Keratinocyte (primary cell): Measurements from ENCODE around the gene GPSM1. TPM values are rescaled to one million over a fixed set of nuclear protein-coding genes. Genes with fewer than 3 reads are reported as not detected.

ENCODE experiments used
- DNase-seq: peaks from one replicate; pipeline ENCODE4 v3.0.0-alpha.2; 2011; ENCODE audit warnings: low read depth, missing footprints, low spot score
- FAIRE-seq: peaks from 2 replicates; lab custom pipeline; 2011; peaks lifted over from hg19 to GRCh38; lab: Jason Lieb, UNC
- H2AFZ ChIP-seq: 2 replicates; pipeline ENCODE4 v1.6.0; 2012; ENCODE audit warnings: low read length, control low read depth, inconsistent platforms; ENCODE audit not compliant: control insufficient read depth
- H3K27ac ChIP-seq: 2 replicates; pipeline ENCODE4 v1.5.1; 2011; ENCODE audit warnings: low read length; ENCODE audit not compliant: control insufficient read depth, insufficient read depth
- H3K27me3 ChIP-seq: 3 replicates; pipeline ENCODE4 v1.6.0; 2011; ENCODE audit warnings: low read length; ENCODE audit not compliant: control insufficient read depth, insufficient read depth; ENCODE audit errors: extremely low read depth
- H3K36me3 ChIP-seq, 2 experiments: 2 replicates in 1 of 2; 3 replicates in 1 of 2; pipeline ENCODE4 v1.5.1; 2011; ENCODE audit warnings: low read length in 2 of 2, mild to moderate bottlenecking in 1 of 2; ENCODE audit not compliant: control insufficient read depth in 2 of 2, insufficient read depth in 2 of 2; ENCODE audit errors: extremely low read depth in 1 of 2
- H3K4me1 ChIP-seq: 3 replicates; pipeline ENCODE4 v1.5.1; 2011; ENCODE audit warnings: low read length; ENCODE audit not compliant: control insufficient read depth, insufficient read depth; ENCODE audit errors: extremely low read depth
- H3K4me2 ChIP-seq: 3 replicates; pipeline ENCODE4 v1.6.0; 2011; ENCODE audit warnings: low read depth, low read length; ENCODE audit not compliant: control insufficient read depth, insufficient read depth; ENCODE audit errors: extremely low read depth
- H3K4me3 ChIP-seq, 3 experiments: fragments of 200-600 bp in 1 of 3; sonication (generic) in 1 of 3; 2 replicates in 2 of 3; 3 replicates in 1 of 3; pipeline ENCODE4 v1.5.1; 2011 to 2016; ENCODE audit warnings: low read length in 3 of 3, mild to moderate bottlenecking in 3 of 3, control low read depth in 2 of 3, inconsistent platforms in 1 of 3, low read depth in 1 of 3, mixed read lengths in 1 of 3, mixed run types in 1 of 3, moderate library complexity in 1 of 3; ENCODE audit not compliant: control insufficient read depth in 2 of 3, insufficient read depth in 2 of 3; ENCODE audit errors: extremely low read depth in 1 of 3
- H3K79me2 ChIP-seq: 2 replicates; pipeline ENCODE4 v1.6.0; 2012; ENCODE audit warnings: low read length; ENCODE audit not compliant: control insufficient read depth, insufficient read depth
- H3K9ac ChIP-seq: 3 replicates; pipeline ENCODE4 v1.6.0; 2011; ENCODE audit warnings: low read length; ENCODE audit not compliant: control insufficient read depth, insufficient read depth; ENCODE audit errors: extremely low read depth
- H3K9me1 ChIP-seq: 3 replicates; pipeline ENCODE4 v1.6.0; 2011; ENCODE audit warnings: low read length; ENCODE audit not compliant: control insufficient read depth, insufficient read depth; ENCODE audit errors: extremely low read depth
- H3K9me3 ChIP-seq: 2 replicates; pipeline ENCODE4 v1.5.1; 2012; ENCODE audit warnings: low read depth, low read length; ENCODE audit not compliant: control insufficient read depth
- H4K20me1 ChIP-seq: 3 replicates; pipeline ENCODE4 v1.6.0; 2011; ENCODE audit warnings: low read length; ENCODE audit not compliant: control insufficient read depth, insufficient read depth; ENCODE audit errors: extremely low read depth
- EZH2 ChIP-seq: IDR thresholded peaks from one replicate; pipeline ENCODE4 v1.6.1; 2012; ENCODE audit warnings: inconsistent platforms, mild to moderate bottlenecking, low read length, moderate library complexity
- dilution Hi-C: fragments of 300-500 bp; cut with MboI; formaldehyde crosslinking; loops from one replicate; pipeline ENCODE4 v1.7.0; 2020; ENCODE audit warnings: low sequenced_read_pairs; ENCODE audit not compliant: extremely low pct_ligation_motif_present
- polyA plus RNA-seq, 5 experiments: library from polyadenylated mRNA; depleted of rRNA in 3 of 5; stranded (reverse) in 3 of 5; stranded (forward) in 1 of 5; unstranded in 1 of 5; fragments of >200 nt; gene quantifications; 1 replicate in 1 of 5; 2 replicates in 3 of 5; 3 replicates in 1 of 5; pipeline versions ENCODE4 v1.2.1 to v1.2.3, GENCODE V29; 2011 to 2012; ENCODE audit warnings: missing spikeins in 2 of 5, low read depth in 1 of 5, low replicate concordance in 1 of 5
- TF ChIP-seq, protein P1 (sequence below), 3 experiments: IDR thresholded peaks in 1 of 3; conservative IDR thresholded peaks in 1 of 3; optimal IDR thresholded peaks in 1 of 3; 2 replicates in 2 of 3; 3 replicates in 1 of 3; pipeline versions ENCODE3 to v1.5.1; 2011; ENCODE audit warnings: low read length in 3 of 3, mild to moderate bottlenecking in 3 of 3, moderate library complexity in 2 of 3, control low read depth in 1 of 3, inconsistent platforms in 1 of 3; ENCODE audit not compliant: insufficient read depth in 2 of 3; ENCODE audit errors: extremely low read depth in 1 of 3

The GPSM1 gene
- polyA plus RNA-seq, 1 donor (not counting 4 experiments of a cell fraction or from before 2014, with no cell fraction given): 2.5 TPM

DNA sequence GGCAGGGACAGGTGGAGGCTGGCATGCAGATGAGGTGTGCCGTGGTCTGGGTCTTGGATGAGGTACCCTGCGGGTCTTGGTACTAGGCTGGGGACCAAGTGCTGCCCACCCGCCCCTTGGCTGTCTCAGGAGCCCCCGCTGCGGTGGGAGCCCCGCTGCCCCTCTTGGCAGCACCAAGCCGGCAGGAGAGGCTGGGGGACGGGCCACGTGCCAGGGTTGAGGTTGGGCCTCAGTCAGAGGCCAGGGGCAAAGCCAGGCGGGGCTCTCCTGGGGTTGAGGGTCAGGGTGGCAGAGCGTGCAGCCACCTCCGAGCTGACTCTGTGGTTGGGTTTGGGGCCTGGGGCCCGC, 44.2 kb downstream of the GPSM1 start:
- H3K36me3 ChIP-seq: peaks cover 0 to 8% of the 10 kb centered on the region in 2 experiments
- dilution Hi-C loops: no loop called here
- H3K27me3 ChIP-seq: no peaks in the 10 kb centered on the region
- H3K27ac ChIP-seq: no peak overlapping the region
- H3K4me2 ChIP-seq: no peak overlapping the region
- no peaks in the 10 kb centered on the region for H3K79me2 ChIP-seq
- no peaks in the 10 kb centered on the region for H3K9me1 ChIP-seq
- DNase-seq (no peak), FAIRE-seq (no peak)
- no peak overlapping the region for H3K9ac ChIP-seq
- TF ChIP-seq, protein P1, sequence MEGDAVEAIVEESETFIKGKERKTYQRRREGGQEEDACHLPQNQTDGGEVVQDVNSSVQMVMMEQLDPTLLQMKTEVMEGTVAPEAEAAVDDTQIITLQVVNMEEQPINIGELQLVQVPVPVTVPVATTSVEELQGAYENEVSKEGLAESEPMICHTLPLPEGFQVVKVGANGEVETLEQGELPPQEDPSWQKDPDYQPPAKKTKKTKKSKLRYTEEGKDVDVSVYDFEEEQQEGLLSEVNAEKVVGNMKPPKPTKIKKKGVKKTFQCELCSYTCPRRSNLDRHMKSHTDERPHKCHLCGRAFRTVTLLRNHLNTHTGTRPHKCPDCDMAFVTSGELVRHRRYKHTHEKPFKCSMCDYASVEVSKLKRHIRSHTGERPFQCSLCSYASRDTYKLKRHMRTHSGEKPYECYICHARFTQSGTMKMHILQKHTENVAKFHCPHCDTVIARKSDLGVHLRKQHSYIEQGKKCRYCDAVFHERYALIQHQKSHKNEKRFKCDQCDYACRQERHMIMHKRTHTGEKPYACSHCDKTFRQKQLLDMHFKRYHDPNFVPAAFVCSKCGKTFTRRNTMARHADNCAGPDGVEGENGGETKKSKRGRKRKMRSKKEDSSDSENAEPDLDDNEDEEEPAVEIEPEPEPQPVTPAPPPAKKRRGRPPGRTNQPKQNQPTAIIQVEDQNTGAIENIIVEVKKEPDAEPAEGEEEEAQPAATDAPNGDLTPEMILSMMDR (optimal IDR thresholded peaks at IDR 0.05 in 1 of 3, IDR thresholded peaks at IDR 0.05 in 1 of 3, conservative IDR thresholded peaks at IDR 0.05 in 1 of 3; ENCODE audit: extremely low read depth in 1 of 3, insufficient read depth in 2 of 3, low read length in 3 of 3): no peak
- no peak for TF ChIP-seq EZH2
- H3K4me3 ChIP-seq: no peak overlapping the region
- no peak overlapping the region for H2AFZ ChIP-seq
- H3K9me3 ChIP-seq: no peaks in the 10 kb centered on the region
- H3K4me1 ChIP-seq: peaks cover 8% of the 10 kb centered on the region
- H4K20me1 ChIP-seq: peaks cover 2% of the 10 kb centered on the region

DNA sequence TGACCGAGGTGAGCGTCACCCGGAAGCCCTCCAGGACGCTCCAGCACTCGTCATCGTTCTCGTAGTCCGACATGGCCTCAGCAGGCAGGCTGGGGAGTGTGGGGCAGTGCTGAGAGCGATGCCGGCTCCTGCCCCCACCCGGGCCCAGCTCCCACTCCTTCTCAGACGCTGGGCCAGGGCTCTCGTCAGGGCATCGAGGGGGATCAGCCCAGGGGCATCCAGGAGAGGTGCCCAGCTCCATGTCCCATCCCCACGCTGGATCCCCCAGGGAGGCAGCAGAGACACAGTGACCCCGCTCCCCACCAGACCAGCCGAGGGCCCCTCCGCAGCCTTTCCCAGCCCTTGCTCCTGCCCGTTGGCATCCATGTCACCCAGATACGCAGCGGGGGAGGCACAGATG, 44.7 kb downstream of the GPSM1 start:
- Histone ChIP-seq H3K4me1 (peaks cover 8% of the 10 kb centered on the region), H3K27me3 (no peaks in the 10 kb centered on the region), H2AFZ (no peak overlapping the region), H4K20me1 (peaks cover 2% of the 10 kb centered on the region), H3K9me1 (no peaks in the 10 kb centered on the region), H3K79me2 (no peaks in the 10 kb centered on the region), H3K4me3 (no peak overlapping the region), H3K27ac (no peak overlapping the region), H3K9ac (no peak overlapping the region), H3K36me3 (peaks cover 0 to 9% of the 10 kb centered on the region in 2 experiments), H3K4me2 (no peak overlapping the region), H3K9me3 (no peaks in the 10 kb centered on the region)
- no peak for DNase-seq
- dilution Hi-C loops: no loop called here
- no peak for FAIRE-seq
- TF ChIP-seq, protein P1 (optimal IDR thresholded peaks at IDR 0.05 in 1 of 3, IDR thresholded peaks at IDR 0.05 in 1 of 3, conservative IDR thresholded peaks at IDR 0.05 in 1 of 3; ENCODE audit: extremely low read depth in 1 of 3, insufficient read depth in 2 of 3, low read length in 3 of 3): no peak
